PFSK-1 (cell line): ENCODE measurements around the gene AFAP1L2.

Experiments used
- FOXP2 ChIP-seq: optimal IDR thresholded peaks from 2 replicates; pipeline ENCODE3; 2011; ENCODE audit warnings: borderline replicate concordance, control low read depth, inconsistent platforms; ENCODE audit not compliant: insufficient read depth; ENCODE audit errors: extremely low read length, extremely low read depth
- POLR2AphosphoS5 ChIP-seq: IDR thresholded peaks from 2 replicates; pipeline ENCODE4 v1.6.1; 2012; ENCODE audit warnings: low read depth, mild to moderate bottlenecking, control low read depth, low read length, moderate library complexity
- REST ChIP-seq, 2 experiments: IDR thresholded peaks; 2 replicates each; pipeline versions ENCODE4 v1.6.1 to v1.8.0; 2011 to 2012; ENCODE audit warnings: low read depth in 2 of 2, low read length in 2 of 2, control low read depth in 1 of 2, inconsistent platforms in 1 of 2, mild to moderate bottlenecking in 1 of 2, moderate library complexity in 1 of 2; ENCODE audit not compliant: insufficient read depth in 1 of 2
- SIN3A ChIP-seq: IDR thresholded peaks from 2 replicates; pipeline ENCODE4 v1.6.1; 2012; ENCODE audit warnings: mild to moderate bottlenecking, low read length, moderate library complexity, borderline replicate concordance; ENCODE audit not compliant: insufficient read depth
- TAF1 ChIP-seq: IDR thresholded peaks from 2 replicates; pipeline ENCODE4 v1.6.1; 2012; ENCODE audit warnings: low read length, control low read depth, borderline replicate concordance; ENCODE audit not compliant: insufficient read depth

The AFAP1L2 gene

DNA sequence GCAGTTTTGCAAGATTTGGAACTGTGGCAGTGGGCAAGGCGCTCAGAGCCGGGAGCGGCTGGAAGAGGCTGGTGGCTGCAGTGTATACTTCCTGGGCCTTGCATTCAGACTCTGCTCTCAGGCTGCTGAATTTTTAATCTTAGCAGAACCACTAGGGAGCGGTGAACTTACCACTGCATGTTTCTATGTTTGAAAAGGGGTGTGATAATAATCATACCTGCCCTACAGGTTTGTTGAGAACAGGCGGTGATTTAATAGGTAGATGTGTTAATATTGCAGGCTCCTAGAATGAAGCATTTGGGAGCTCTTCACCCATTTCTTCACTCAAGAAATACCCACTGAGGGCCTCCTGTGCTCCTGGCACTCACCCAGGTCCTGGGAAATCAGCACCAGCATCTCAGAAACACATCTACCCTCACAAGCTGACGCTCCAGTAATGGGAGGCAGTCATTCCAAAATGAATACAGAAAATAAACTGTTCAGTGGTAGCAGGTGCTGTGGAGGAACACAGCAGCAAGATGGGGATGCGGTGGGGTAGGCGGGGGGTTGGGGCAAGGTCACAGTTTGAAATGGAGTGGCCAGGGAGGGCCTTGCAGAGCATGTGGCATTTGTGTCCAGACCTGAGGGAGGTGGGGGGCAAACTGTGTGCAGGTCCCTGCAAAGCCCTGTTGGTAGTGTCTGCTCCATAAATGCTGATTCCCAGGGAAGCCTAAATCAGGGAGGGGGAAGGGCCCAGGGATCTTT lies 124.2 kb downstream of the AFAP1L2 start:
- TF ChIP-seq SIN3A = no peak
- no peak for TF ChIP-seq TAF1
- no peak for TF ChIP-seq REST (IDR thresholded peaks at IDR 0.05; ENCODE audit: insufficient read depth in 1 of 2, low read depth in 2 of 2, low read length in 2 of 2)
- TF ChIP-seq FOXP2 = no peak
- TF ChIP-seq POLR2AphosphoS5 = no peak

GRCh38 chr10:114279289-114279688 lies 125.0 kb downstream of the AFAP1L2 start:
- TF ChIP-seq FOXP2 = no peak

DNA sequence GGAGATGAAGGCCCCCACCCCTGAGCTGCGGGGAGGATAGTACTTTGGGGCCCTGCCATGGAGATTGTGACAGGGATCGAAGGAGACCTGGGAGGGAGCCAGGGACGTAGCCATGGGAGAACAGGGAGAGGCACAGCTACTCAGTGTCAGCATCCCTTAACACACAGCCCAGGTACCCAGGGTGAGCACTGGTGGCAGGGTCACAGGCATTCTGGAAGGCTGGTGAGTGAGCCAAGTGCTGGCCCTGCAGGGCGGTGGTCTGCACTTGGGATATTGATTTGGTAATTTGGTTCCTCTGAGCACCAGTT lies 125.5 kb downstream of the AFAP1L2 start:
- TF ChIP-seq REST (IDR thresholded peaks at IDR 0.05; ENCODE audit: insufficient read depth in 1 of 2, low read depth in 2 of 2, low read length in 2 of 2) (no peak), SIN3A (no peak), TAF1 (no peak), FOXP2 (no peak), POLR2AphosphoS5 (no peak)

DNA sequence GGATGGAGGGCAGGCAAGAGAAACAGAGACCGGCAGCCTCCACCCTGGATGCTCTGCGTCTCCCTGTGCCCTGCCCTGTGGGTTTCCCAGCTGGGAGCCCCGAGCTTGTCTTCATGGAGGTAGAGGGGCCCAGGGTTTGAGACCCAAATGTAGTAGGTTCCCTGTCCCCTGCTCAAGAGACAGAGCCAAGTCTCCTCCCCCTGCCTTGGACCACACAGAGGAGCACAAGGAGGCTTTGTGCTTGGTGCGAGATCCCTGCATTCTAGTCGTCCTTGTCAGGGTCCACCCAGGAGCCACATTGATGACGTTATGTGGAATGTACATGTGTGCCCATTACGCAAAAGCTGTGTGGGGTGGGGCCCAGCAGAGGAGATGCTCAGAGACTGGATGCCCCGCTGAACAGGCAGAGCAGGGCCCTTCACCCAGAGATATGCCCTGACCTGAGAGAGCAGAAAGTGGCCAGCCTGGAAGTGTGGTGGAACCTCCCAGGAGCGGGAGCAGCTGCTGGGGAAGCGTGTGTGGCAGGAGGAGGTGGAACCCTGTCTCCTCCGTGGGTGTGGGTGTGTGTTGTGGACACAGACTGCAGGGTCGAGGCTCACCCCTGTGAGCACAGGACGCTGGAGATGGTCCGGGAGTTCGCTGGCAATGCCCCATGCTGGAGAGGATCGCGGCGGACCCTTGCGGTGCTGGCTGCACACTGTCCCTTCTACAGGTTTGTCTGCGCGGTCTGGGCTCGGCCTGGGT lies 126.0 kb downstream of the AFAP1L2 start:
- TF ChIP-seq FOXP2 (no peak), REST (IDR thresholded peaks at IDR 0.05; ENCODE audit: insufficient read depth in 1 of 2, low read depth in 2 of 2, low read length in 2 of 2) (no peak), POLR2AphosphoS5 (no peak), TAF1 (no peak), SIN3A (no peak)

GRCh38 chr10:114276671-114277070 lies 127.6 kb downstream of the AFAP1L2 start:
- TF ChIP-seq REST (IDR thresholded peaks at IDR 0.05; ENCODE audit: insufficient read depth in 1 of 2, low read depth in 2 of 2, low read length in 2 of 2) (no peak), SIN3A (no peak), POLR2AphosphoS5 (no peak), TAF1 (no peak), FOXP2 (no peak)
